HEK293 (cell line): ENCODE data around the gene GARIN5B.
"Not testable (repeated sequence)": the region's sequence is repeated elsewhere in the genome, so short reads cannot be mapped to it uniquely, and the experiment has no call there.

Experiments
- CTCF ChIA-PET: fragments of 350-600 bp; formaldehyde crosslinking; extraction: SDS; loops from one replicate; lab custom pipeline; 2021; ENCODE audit warnings: antibody characterized with exemption; lab: Yijun Ruan, JAX
- POLR2A ChIA-PET: fragments of 300-600 bp; formaldehyde crosslinking; extraction: SDS; loops from one replicate; lab custom pipeline; 2020; ENCODE audit warnings: antibody characterized with exemption, inconsistent platforms; lab: Yijun Ruan, JAX
- H3K27ac ChIP-seq: fragments of 200-500 bp; sonication (Bioruptor generic); 2 replicates; pipeline ENCODE4 v1.5.1; 2014; ENCODE audit warnings: low read depth, low read length, control low read depth, inconsistent platforms; ENCODE audit errors: extremely low read depth
- H3K36me3 ChIP-seq, 2 experiments: fragments of 200-500 bp in 1 of 2; sonication (Bioruptor generic) in 1 of 2; 1 replicate in 1 of 2; 2 replicates in 1 of 2; pipeline ENCODE4 v1.5.1; 2014 to 2017; ENCODE audit warnings: inconsistent platforms in 2 of 2, low read length in 2 of 2; ENCODE audit not compliant: control insufficient read depth in 2 of 2, insufficient read depth in 1 of 2
- H3K4me1 ChIP-seq: fragments of 200-500 bp; sonication (Bioruptor generic); 2 replicates; pipeline ENCODE4 v1.5.1; 2014; ENCODE audit warnings: mild to moderate bottlenecking, low read length, inconsistent platforms; ENCODE audit not compliant: control insufficient read depth, insufficient read depth
- H3K4me3 ChIP-seq: 2 replicates; pipeline ENCODE4 v1.5.1; 2011; ENCODE audit warnings: low read depth, mild to moderate bottlenecking, control low read depth, low read length, moderate library complexity
- H3K9me3 ChIP-seq: fragments of 200-500 bp; sonication (Bioruptor generic); 2 replicates; pipeline ENCODE4 v1.5.1; 2014; ENCODE audit warnings: low read depth, low read length, inconsistent platforms; ENCODE audit not compliant: control insufficient read depth, insufficient read depth
- HOXC10 ChIP-seq: sonication (generic); formaldehyde crosslinking; IDR thresholded peaks from 2 replicates; pipeline ENCODE4 v1.8.1; 2023; ENCODE audit warnings: mild to moderate bottlenecking, missing genetic modification reagents
- MEIS1 ChIP-seq: sonication (generic); formaldehyde crosslinking; IDR thresholded peaks from 2 replicates; pipeline ENCODE4 v1.8.1; 2022; ENCODE audit warnings: missing genetic modification reagents, mild to moderate bottlenecking, borderline replicate concordance
- OVOL3 ChIP-seq: fragments of 450-650 bp; formaldehyde crosslinking; IDR thresholded peaks from 2 replicates; pipeline ENCODE4 v1.5.1; 2016; ENCODE audit warnings: missing biosample characterization, missing genetic modification characterization
- SETDB1 ChIP-seq: IDR thresholded peaks from one replicate; pipeline ENCODE4 v1.6.1; 2017; ENCODE audit warnings: mild to moderate bottlenecking, low read length, moderate library complexity, mixed read lengths; ENCODE audit not compliant: insufficient read length
- ZIC2 ChIP-seq: fragments of 450-650 bp; formaldehyde crosslinking; IDR thresholded peaks from 2 replicates; pipeline ENCODE4 v1.5.1; 2016; ENCODE audit warnings: missing biosample characterization, missing genetic modification characterization
- ZNF121 ChIP-seq: fragments of 450-650 bp; formaldehyde crosslinking; IDR thresholded peaks from 2 replicates; pipeline ENCODE4 v1.5.1; 2016; ENCODE audit warnings: missing biosample characterization, missing genetic modification characterization
- ZNF175 ChIP-seq: fragments of 450-650 bp; formaldehyde crosslinking; IDR thresholded peaks from 2 replicates; pipeline ENCODE4 v1.5.1; 2016; ENCODE audit warnings: missing biosample characterization, missing genetic modification characterization
- ZNF211 ChIP-seq: fragments of 450-650 bp; formaldehyde crosslinking; IDR thresholded peaks from 2 replicates; pipeline ENCODE4 v1.5.1; 2016; ENCODE audit warnings: low read depth, missing biosample characterization, missing genetic modification characterization
- ZNF416 ChIP-seq: fragments of 450-650 bp; formaldehyde crosslinking; IDR thresholded peaks from 2 replicates; pipeline ENCODE4 v1.5.1; 2016; ENCODE audit warnings: missing biosample characterization, missing genetic modification characterization
- ZNF529 ChIP-seq: fragments of 450-650 bp; formaldehyde crosslinking; IDR thresholded peaks from 2 replicates; pipeline ENCODE4 v1.5.1; 2017; ENCODE audit warnings: missing genetic modification characterization, missing biosample characterization; ENCODE audit not compliant: insufficient replicate concordance
- ZNF600 ChIP-seq: fragments of 450-650 bp; formaldehyde crosslinking; IDR thresholded peaks from 2 replicates; pipeline ENCODE4 v1.5.1; 2016; ENCODE audit warnings: missing biosample characterization, missing genetic modification characterization
- ZNF623 ChIP-seq: fragments of 450-650 bp; formaldehyde crosslinking; IDR thresholded peaks from 2 replicates; pipeline ENCODE4 v1.5.1; 2016; ENCODE audit warnings: missing biosample characterization, missing genetic modification characterization
- ZNF785 ChIP-seq: fragments of 450-650 bp; formaldehyde crosslinking; IDR thresholded peaks from 2 replicates; pipeline ENCODE4 v1.5.1; 2016; ENCODE audit warnings: missing biosample characterization, missing genetic modification characterization
- TF ChIP-seq, protein P1 (sequence below): fragments of 450-650 bp; formaldehyde crosslinking; IDR thresholded peaks from 2 replicates; pipeline ENCODE4 v1.5.0; 2017; ENCODE audit warnings: missing biosample characterization, missing genetic modification characterization, borderline replicate concordance
- TF ChIP-seq, protein P2 (sequence below): fragments of 450-650 bp; formaldehyde crosslinking; optimal IDR thresholded peaks from 2 replicates; pipeline ENCODE3; 2016; ENCODE audit warnings: missing biosample characterization, mild to moderate bottlenecking, missing genetic modification characterization
- TF ChIP-seq, protein P3 (sequence below): fragments of 450-650 bp; formaldehyde crosslinking; IDR thresholded peaks from 2 replicates; pipeline ENCODE4 v1.5.1; 2016; ENCODE audit warnings: missing biosample characterization, missing genetic modification characterization, borderline replicate concordance

The GARIN5B gene

DNA sequence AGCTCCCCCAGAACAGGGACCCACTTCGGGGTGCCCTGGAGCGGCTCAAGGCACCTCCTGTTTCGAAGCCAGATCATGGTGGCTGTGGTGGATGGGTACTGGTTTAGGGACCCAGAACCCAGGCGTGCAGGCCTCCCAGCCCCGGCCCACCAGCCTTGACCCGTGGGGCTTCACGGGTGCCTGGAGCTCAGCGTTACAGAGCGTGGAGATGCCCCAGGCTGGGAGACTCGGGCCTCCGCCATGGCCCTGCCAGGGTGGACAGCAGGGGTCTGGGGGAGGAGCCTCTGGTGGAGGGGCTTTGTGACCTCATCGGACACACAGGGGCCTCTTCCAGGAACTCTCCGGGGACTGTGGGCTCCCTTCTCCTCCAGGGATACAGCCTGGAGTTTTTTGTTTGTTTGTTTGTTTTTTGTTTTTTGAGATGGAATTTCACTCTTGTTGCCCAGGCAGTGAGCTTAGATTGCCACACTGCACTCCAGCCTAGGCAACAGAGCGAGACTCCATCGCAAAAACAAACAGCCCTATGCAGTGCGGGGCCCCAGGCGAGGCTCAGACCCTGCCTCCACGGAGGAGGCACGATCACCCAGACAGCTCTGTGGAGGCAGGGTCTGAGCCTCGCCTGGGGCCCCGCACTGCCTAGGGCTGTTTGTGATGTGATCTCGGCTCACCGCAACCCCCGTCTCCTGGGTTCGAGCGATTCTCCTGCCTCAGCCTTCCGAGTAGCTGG, at the start of gene GARIN5B:
Gene GARIN5B, minus strand, starts transcription at position 271 of the 727 bp plus-strand sequence. Its CDS starts 194 bp downstream, at position 77.
- no peak within 1 kb of the TSS for H3K27ac ChIP-seq
- TF ChIP-seq, protein P1, sequence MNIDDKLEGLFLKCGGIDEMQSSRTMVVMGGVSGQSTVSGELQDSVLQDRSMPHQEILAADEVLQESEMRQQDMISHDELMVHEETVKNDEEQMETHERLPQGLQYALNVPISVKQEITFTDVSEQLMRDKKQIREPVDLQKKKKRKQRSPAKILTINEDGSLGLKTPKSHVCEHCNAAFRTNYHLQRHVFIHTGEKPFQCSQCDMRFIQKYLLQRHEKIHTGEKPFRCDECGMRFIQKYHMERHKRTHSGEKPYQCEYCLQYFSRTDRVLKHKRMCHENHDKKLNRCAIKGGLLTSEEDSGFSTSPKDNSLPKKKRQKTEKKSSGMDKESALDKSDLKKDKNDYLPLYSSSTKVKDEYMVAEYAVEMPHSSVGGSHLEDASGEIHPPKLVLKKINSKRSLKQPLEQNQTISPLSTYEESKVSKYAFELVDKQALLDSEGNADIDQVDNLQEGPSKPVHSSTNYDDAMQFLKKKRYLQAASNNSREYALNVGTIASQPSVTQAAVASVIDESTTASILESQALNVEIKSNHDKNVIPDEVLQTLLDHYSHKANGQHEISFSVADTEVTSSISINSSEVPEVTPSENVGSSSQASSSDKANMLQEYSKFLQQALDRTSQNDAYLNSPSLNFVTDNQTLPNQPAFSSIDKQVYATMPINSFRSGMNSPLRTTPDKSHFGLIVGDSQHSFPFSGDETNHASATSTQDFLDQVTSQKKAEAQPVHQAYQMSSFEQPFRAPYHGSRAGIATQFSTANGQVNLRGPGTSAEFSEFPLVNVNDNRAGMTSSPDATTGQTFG (tag by site-specific recombination) = no peak
- TF ChIP-seq ZNF416 (tag by site-specific recombination) (no peak), ZNF600 (tag by site-specific recombination) (0 out of 2 replicates have a peak, but pooled peaks have one; percentile 11), ZIC2 (tag by site-specific recombination) (peak; percentile 42), HOXC10 (CRISPR knock-in tag) (0 out of 2 replicates have a peak, but pooled peaks have one; percentile 7), ZNF175 (tag by site-specific recombination) (no peak)
- no peaks in the 10 kb centered on the region for H3K9me3 ChIP-seq
- H3K4me3 ChIP-seq = no peak within 1 kb of the TSS
- H3K4me1 ChIP-seq = no peaks in the 10 kb centered on the region
- POLR2A ChIA-PET = interaction anchor here (0.8 to 1.6 kb wide), 3 partner anchors 10 to 104 kb away, joined by 3 to 7 read pairs (median 6); partner anchors contain the start of genes KMT5C and PPP6R1
- CTCF ChIA-PET = interaction anchor here (0.7 to 1.1 kb wide), 3 partner anchors 13 to 60 kb away, joined by 3 to 4 read pairs (median 3); no protein-coding TSS in a partner anchor
- no peaks in the 10 kb centered on the region for H3K36me3 ChIP-seq

DNA sequence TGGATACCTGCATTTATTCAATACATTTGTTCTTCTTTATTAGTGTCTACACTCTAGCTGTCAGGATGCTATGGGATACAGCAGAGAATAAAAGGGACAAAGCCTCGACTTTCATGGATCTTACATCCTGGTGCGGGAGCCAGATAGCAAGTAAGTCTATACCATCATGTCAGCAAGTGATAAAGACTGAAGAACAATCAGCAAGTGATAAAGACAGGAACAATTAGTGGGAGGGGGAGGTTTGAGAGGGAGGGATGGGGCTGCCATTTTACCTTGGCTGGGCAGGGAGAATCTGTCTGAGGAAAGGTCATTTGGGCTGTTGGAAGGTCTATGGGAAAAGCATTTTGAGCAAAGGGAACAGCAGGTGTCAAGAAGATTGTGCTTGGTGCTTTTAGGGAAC, 47.1 kb upstream of the GARIN5B start:
- peaks cover 9% of the 10 kb centered on the region for H3K4me1 ChIP-seq
- ChIA-PET CTCF (interaction anchor here (0.6 to 1.9 kb wide), 4 partner anchors 8 to 250 kb away, joined by 3 to 16 read pairs (median 5); no protein-coding TSS in a partner anchor), POLR2A (interaction anchor here (0.6 kb wide), 1 partner anchor 49 kb away, joined by 3 read pairs; no protein-coding TSS in a partner anchor)
- no peak overlapping the region for H3K27ac ChIP-seq
- H3K9me3 ChIP-seq = no peaks in the 10 kb centered on the region
- H3K4me3 ChIP-seq = no peak overlapping the region
- TF ChIP-seq, protein P2, sequence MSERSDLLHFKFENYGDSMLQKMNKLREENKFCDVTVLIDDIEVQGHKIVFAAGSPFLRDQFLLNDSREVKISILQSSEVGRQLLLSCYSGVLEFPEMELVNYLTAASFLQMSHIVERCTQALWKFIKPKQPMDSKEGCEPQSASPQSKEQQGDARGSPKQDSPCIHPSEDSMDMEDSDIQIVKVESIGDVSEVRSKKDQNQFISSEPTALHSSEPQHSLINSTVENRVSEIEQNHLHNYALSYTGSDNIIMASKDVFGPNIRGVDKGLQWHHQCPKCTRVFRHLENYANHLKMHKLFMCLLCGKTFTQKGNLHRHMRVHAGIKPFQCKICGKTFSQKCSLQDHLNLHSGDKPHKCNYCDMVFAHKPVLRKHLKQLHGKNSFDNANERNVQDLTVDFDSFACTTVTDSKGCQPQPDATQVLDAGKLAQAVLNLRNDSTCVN (tag by site-specific recombination) = no peak
- TF ChIP-seq ZNF211 = peak; percentile 100
- H3K36me3 ChIP-seq = peaks cover 14 to 18% of the 10 kb centered on the region in 2 experiments

DNA sequence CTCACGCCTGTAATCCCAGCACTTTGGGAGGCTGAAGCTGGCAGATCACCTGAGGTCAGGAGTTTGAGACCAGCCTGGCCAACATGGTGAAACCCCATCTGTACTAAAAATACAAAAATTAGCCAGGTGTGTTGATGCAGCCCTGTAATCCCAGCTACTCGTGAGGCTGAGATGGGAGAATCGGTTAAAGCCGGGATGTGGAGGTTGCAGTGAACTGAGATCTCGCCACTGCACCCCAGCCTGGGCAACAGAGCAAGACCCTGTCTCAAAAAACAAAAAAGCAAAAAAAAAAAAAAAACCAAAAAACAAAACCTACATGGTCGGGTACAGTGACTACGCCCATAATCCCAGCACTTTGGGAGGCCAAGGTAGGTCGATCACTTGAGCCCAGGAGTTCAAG, 46.1 kb upstream of the GARIN5B start:
- TF ChIP-seq ZNF121 (tag by site-specific recombination) = peak; percentile 74
- CTCF ChIA-PET = interaction anchor here (0.7 to 1.9 kb wide), 6 partner anchors 9 to 268 kb away, joined by 3 to 16 read pairs (median 6); partner anchors contain the start of gene KMT5C
- H3K4me3 ChIP-seq, H3K27ac ChIP-seq, H3K4me1 ChIP-seq, H3K9me3 ChIP-seq: not testable (repeated sequence)
- peaks cover 22 to 27% of the 10 kb centered on the region in 2 experiments for H3K36me3 ChIP-seq
- POLR2A ChIA-PET = interaction anchor here (0.7 to 0.9 kb wide), 7 partner anchors 11 to 263 kb away, joined by 3 to 5 read pairs (median 4); partner anchors contain the start of gene KMT5C

DNA sequence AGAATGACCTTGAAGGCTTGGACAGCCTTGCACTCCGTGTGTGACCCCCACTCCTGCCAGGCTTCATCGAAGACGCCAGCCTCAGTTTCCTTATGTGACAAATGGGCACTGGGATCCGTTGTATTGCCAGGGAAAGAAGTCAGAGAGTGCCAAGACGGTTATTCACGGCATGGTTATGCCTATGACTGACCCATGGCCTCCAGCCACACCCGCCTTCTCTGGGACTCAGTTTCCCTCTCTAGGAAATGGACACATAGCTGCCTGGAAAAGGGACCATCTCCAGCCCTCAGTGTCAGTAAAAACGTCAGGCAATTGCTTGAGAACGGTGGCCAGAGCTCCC, 45.4 kb upstream of the GARIN5B start:
- Histone ChIP-seq H3K27ac (peak overlapping the region; percentile 77), H3K36me3 (peaks cover 26 to 33% of the 10 kb centered on the region in 2 experiments), H3K4me3 (peak overlapping the region; percentile 32), H3K4me1 (peaks cover 9% of the 10 kb centered on the region), H3K9me3 (no peaks in the 10 kb centered on the region)
- ChIA-PET POLR2A (interaction anchor here (0.7 to 2.5 kb wide), 7 partner anchors 12 to 291 kb away, joined by 3 to 20 read pairs (median 4); partner anchors contain the start of genes ISOC2, KMT5C and PPP1R12C), CTCF (interaction anchor here (0.6 to 1.9 kb wide), 7 partner anchors 10 to 268 kb away, joined by 3 to 16 read pairs (median 4); partner anchors contain the start of gene KMT5C)
- TF ChIP-seq ZNF785 (tag by site-specific recombination) = no peak
- TF ChIP-seq ZNF623 (tag by site-specific recombination) = no peak
- TF ChIP-seq ZNF529 (tag by site-specific recombination) = no peak
- no peak for TF ChIP-seq OVOL3 (tag by site-specific recombination)
- TF ChIP-seq SETDB1 = peak; percentile 4
- TF ChIP-seq MEIS1 = no peak
- TF ChIP-seq, protein P3, sequence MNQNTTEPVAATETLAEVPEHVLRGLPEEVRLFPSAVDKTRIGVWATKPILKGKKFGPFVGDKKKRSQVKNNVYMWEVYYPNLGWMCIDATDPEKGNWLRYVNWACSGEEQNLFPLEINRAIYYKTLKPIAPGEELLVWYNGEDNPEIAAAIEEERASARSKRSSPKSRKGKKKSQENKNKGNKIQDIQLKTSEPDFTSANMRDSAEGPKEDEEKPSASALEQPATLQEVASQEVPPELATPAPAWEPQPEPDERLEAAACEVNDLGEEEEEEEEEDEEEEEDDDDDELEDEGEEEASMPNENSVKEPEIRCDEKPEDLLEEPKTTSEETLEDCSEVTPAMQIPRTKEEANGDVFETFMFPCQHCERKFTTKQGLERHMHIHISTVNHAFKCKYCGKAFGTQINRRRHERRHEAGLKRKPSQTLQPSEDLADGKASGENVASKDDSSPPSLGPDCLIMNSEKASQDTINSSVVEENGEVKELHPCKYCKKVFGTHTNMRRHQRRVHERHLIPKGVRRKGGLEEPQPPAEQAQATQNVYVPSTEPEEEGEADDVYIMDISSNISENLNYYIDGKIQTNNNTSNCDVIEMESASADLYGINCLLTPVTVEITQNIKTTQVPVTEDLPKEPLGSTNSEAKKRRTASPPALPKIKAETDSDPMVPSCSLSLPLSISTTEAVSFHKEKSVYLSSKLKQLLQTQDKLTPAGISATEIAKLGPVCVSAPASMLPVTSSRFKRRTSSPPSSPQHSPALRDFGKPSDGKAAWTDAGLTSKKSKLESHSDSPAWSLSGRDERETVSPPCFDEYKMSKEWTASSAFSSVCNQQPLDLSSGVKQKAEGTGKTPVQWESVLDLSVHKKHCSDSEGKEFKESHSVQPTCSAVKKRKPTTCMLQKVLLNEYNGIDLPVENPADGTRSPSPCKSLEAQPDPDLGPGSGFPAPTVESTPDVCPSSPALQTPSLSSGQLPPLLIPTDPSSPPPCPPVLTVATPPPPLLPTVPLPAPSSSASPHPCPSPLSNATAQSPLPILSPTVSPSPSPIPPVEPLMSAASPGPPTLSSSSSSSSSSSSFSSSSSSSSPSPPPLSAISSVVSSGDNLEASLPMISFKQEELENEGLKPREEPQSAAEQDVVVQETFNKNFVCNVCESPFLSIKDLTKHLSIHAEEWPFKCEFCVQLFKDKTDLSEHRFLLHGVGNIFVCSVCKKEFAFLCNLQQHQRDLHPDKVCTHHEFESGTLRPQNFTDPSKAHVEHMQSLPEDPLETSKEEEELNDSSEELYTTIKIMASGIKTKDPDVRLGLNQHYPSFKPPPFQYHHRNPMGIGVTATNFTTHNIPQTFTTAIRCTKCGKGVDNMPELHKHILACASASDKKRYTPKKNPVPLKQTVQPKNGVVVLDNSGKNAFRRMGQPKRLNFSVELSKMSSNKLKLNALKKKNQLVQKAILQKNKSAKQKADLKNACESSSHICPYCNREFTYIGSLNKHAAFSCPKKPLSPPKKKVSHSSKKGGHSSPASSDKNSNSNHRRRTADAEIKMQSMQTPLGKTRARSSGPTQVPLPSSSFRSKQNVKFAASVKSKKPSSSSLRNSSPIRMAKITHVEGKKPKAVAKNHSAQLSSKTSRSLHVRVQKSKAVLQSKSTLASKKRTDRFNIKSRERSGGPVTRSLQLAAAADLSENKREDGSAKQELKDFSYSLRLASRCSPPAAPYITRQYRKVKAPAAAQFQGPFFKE = no peak
